OCI-LY7 (cell line): ENCODE results near the gene PELI2. TPM values are rescaled to one million over a fixed set of nuclear protein-coding genes. Genes with fewer than 3 reads are reported as not detected.

ENCODE experiments used
- BruUV-seq: library from RNA; stranded (reverse); fragments of 400-500 nt; replicated peaks from 2 replicates; lab custom pipeline; 2021; lab: Mats Ljungman, UMichigan
- CTCF ChIA-PET: fragments of 300-600 bp; sonication (Branson Sonifier 250); formaldehyde crosslinking; loops from one replicate; lab custom pipeline; 2022; ENCODE audit warnings: antibody characterized with exemption; ENCODE audit not compliant: unreplicated experiment; lab: Charles Lee
- POLR2A ChIA-PET: fragments of 300-600 bp; sonication (Branson Sonifier 250); formaldehyde crosslinking; loops from one replicate; lab custom pipeline; 2022; ENCODE audit warnings: antibody characterized with exemption; lab: Charles Lee
- DNase-seq: peaks from one replicate; pipeline ENCODE4 v3.0.0-alpha.2; 2015; ENCODE audit warnings: low spot score
- H2AFZ ChIP-seq: fragments of 200-600 bp; sonication (generic), shearing (Covaris generic); 2 replicates; pipeline ENCODE4 v1.6.1; 2014; ENCODE audit warnings: mild to moderate bottlenecking, antibody characterized with exemption, low read length, moderate library complexity
- H3K27ac ChIP-seq: fragments of 200-600 bp; sonication (generic); 2 replicates; pipeline ENCODE4 v1.5.1; 2014; ENCODE audit warnings: mixed run types, low read depth, mild to moderate bottlenecking, moderate library complexity, low read length, inconsistent platforms; ENCODE audit not compliant: poor library complexity, severe bottlenecking
- H3K36me3 ChIP-seq: fragments of 200-600 bp; sonication (generic); 2 replicates; pipeline ENCODE4 v1.6.1; 2014; ENCODE audit warnings: mild to moderate bottlenecking, antibody characterized with exemption, low read length, moderate library complexity, mixed read lengths; ENCODE audit not compliant: insufficient read depth
- H3K4me1 ChIP-seq: fragments of 200-600 bp; sonication (generic); 2 replicates; pipeline ENCODE4 v1.5.1; 2014; ENCODE audit warnings: mild to moderate bottlenecking, low read length; ENCODE audit not compliant: insufficient read depth, poor library complexity, severe bottlenecking
- H3K4me2 ChIP-seq: fragments of 200-600 bp; sonication (generic); 2 replicates; pipeline ENCODE4 v1.6.1; 2014; ENCODE audit warnings: mild to moderate bottlenecking, low read length
- H3K4me3 ChIP-seq: fragments of 200-600 bp; sonication (generic); 2 replicates; pipeline ENCODE4 v1.5.1; 2014; ENCODE audit warnings: mild to moderate bottlenecking, low read depth, low read length; ENCODE audit not compliant: poor library complexity, severe bottlenecking
- H3K79me2 ChIP-seq: fragments of 200-600 bp; sonication (generic); 2 replicates; pipeline ENCODE4 v1.6.1; 2016; ENCODE audit warnings: low read depth, mild to moderate bottlenecking, low read length, moderate library complexity, mixed read lengths; ENCODE audit not compliant: insufficient read depth
- H3K9me2 ChIP-seq: fragments of 200-600 bp; sonication (generic); 2 replicates; pipeline ENCODE4 v1.6.1; 2016; ENCODE audit warnings: mild to moderate bottlenecking, low read length, mixed read lengths; ENCODE audit not compliant: insufficient read depth
- H3K9me3 ChIP-seq: fragments of 200-600 bp; sonication (generic); 2 replicates; pipeline ENCODE4 v1.6.1; 2014; ENCODE audit warnings: mild to moderate bottlenecking, mixed run types, low read length, mixed read lengths
- H4K20me1 ChIP-seq: fragments of 200-600 bp; sonication (generic); 2 replicates; pipeline ENCODE4 v1.6.1; 2014; ENCODE audit warnings: mild to moderate bottlenecking, antibody characterized with exemption, low read length, moderate library complexity, mixed read lengths; ENCODE audit not compliant: insufficient read depth
- CTCF ChIP-seq: fragments of 200-600 bp; sonication (generic); conservative IDR thresholded peaks from 2 replicates; pipeline ENCODE4 v1.5.1; 2014; ENCODE audit warnings: mild to moderate bottlenecking, antibody characterized with exemption, low read length, moderate library complexity, mixed read lengths
- EZH2phosphoT487 ChIP-seq: fragments of 200-600 bp; sonication (generic); IDR thresholded peaks from 2 replicates; pipeline ENCODE4 v1.6.1; 2018; ENCODE audit warnings: low read depth, borderline replicate concordance, mild to moderate bottlenecking, mixed run types, antibody characterized with exemption, low read length, moderate library complexity, mixed read lengths
- intact Hi-C: fragments of 100-400 bp; cut with micrococcal nuclease; formaldehyde crosslinking; loops from one replicate; pipeline ENCODE4 v1.10.0; 2022; ENCODE audit not compliant: unreplicated experiment
- total RNA-seq, 2 experiments: library from RNA; depleted of rRNA in 1 of 2; stranded (reverse); fragments of >200 nt in 1 of 2; shearing (Covaris generic) in 1 of 2; gene quantifications; 2 replicates each; pipeline ENCODE4 v1.2.3, GENCODE V29; 2014 to 2022

PELI2 gene
- total RNA-seq, 2 experiments from 2014 or later = 2.8 to 3.8 TPM

- Histone ChIP-seq H3K27ac (no peak overlapping the region), H3K9me2 (no peaks in the 10 kb centered on the region), H3K4me1 (no peaks in the 10 kb centered on the region), H3K79me2 (no peaks in the 10 kb centered on the region), H2AFZ (no peak overlapping the region), H3K36me3 (no peaks in the 10 kb centered on the region), H3K4me3 (no peak overlapping the region), H3K4me2 (no peak overlapping the region), H3K9me3 (no peaks in the 10 kb centered on the region), H4K20me1 (no peaks in the 10 kb centered on the region)
- TF ChIP-seq CTCF = no peak
- no peak for TF ChIP-seq EZH2phosphoT487
- intact Hi-C loops = no loop called here
- POLR2A ChIA-PET = interaction anchor here (0.6 kb wide), 1 partner anchor 703 kb away, joined by 3 read pairs; no protein-coding TSS in a partner anchor
- no TSS peak for BruUV-seq
- DNase-seq = no peak
- CTCF ChIA-PET = no interaction called here
Measured at GRCh38 chr14:56273155-56273554, 154.9 kb downstream of the PELI2 start.

GRCh38 chr14:56273951-56274350 lies 155.7 kb downstream of the PELI2 start:
- no peaks in the 10 kb centered on the region for H3K9me3 ChIP-seq
- no TSS peak for BruUV-seq
- no peaks in the 10 kb centered on the region for H3K36me3 ChIP-seq
- intact Hi-C loops = no loop called here
- no peak for DNase-seq
- no peaks in the 10 kb centered on the region for H4K20me1 ChIP-seq
- H3K4me1 ChIP-seq = no peaks in the 10 kb centered on the region
- H2AFZ ChIP-seq = no peak overlapping the region
- POLR2A ChIA-PET = interaction anchor here (0.6 to 0.7 kb wide), 2 partner anchors 17 to 331 kb away, joined by 3 read pairs; no protein-coding TSS in a partner anchor
- no peaks in the 10 kb centered on the region for H3K9me2 ChIP-seq
- CTCF ChIA-PET = no interaction called here
- H3K79me2 ChIP-seq = no peaks in the 10 kb centered on the region
- TF ChIP-seq CTCF = no peak
- TF ChIP-seq EZH2phosphoT487 = no peak
- no peak overlapping the region for H3K27ac ChIP-seq
- H3K4me3 ChIP-seq = no peak overlapping the region
- H3K4me2 ChIP-seq = no peak overlapping the region

- POLR2A ChIA-PET = interaction anchor here (0.7 kb wide), 2 partner anchors 17 to 1156 kb away, joined by 3 read pairs; no protein-coding TSS in a partner anchor
- DNase-seq = no peak
- TF ChIP-seq CTCF = no peak
- no TSS peak for BruUV-seq
- Histone ChIP-seq H4K20me1 (no peaks in the 10 kb centered on the region), H3K4me2 (no peak overlapping the region), H3K9me3 (no peaks in the 10 kb centered on the region), H3K79me2 (no peaks in the 10 kb centered on the region), H3K9me2 (no peaks in the 10 kb centered on the region), H2AFZ (no peak overlapping the region), H3K4me1 (no peaks in the 10 kb centered on the region), H3K36me3 (no peaks in the 10 kb centered on the region), H3K4me3 (no peak overlapping the region), H3K27ac (no peak overlapping the region)
- CTCF ChIA-PET = no interaction called here
- intact Hi-C loops = no loop called here
Measured at GRCh38 chr14:56274556-56274955, 156.3 kb downstream of the PELI2 start.
